GM19463 (cell line): ENCODE results near the gene NCAPG2.

Source experiments
- ATAC-seq: cut with Tn5 transposase; IDR thresholded peaks from one replicate; pipeline ENCODE4 v1.9.1; 2021; ENCODE audit warnings: mild to moderate bottlenecking, moderate library complexity; ENCODE audit not compliant: unreplicated experiment

Gene NCAPG2

DNA sequence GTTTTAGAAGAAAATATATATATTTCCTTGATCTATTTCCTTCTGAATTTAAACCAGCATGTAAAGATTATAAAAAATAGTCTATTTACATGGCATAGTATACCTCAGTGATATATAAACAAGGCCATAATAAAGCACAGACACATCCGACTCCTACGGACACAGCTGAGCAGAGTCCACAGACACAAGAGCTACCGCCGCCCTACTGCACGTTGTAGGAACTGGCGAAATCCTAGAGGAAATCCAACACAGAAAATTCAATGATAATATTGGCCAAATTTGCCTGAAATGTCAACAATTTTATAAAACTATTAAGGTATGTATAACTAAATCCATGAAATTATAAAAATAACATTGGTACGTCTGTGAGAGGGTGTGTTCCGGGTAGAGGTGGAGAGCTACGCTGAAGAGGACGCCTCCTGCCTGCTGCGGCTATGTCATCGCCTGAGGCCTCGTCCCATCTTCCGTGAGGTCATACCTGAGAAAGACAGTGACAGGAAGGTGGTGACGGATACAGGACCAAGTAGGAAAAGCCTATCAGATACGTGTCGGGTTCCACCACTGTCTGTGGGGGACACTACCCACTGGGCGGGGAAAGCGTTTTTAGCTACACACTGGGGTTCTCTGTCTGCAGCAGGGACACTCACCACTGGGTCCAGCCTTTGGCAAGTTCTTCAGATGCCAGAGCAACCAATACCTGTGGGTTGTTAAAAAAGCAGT, 29.3 kb upstream of the NCAPG2 start:
- no peak for ATAC-seq

GRCh38 chr7:158733220-158733519, 28.6 kb upstream of the NCAPG2 start:
- no peak for ATAC-seq

GRCh38 chr7:158732494-158733219, 28.1 kb upstream of the NCAPG2 start:
- ATAC-seq, result no peak

- no peak for ATAC-seq
Measured at GRCh38 chr7:158731761-158732160, 27.2 kb upstream of the NCAPG2 start.

DNA sequence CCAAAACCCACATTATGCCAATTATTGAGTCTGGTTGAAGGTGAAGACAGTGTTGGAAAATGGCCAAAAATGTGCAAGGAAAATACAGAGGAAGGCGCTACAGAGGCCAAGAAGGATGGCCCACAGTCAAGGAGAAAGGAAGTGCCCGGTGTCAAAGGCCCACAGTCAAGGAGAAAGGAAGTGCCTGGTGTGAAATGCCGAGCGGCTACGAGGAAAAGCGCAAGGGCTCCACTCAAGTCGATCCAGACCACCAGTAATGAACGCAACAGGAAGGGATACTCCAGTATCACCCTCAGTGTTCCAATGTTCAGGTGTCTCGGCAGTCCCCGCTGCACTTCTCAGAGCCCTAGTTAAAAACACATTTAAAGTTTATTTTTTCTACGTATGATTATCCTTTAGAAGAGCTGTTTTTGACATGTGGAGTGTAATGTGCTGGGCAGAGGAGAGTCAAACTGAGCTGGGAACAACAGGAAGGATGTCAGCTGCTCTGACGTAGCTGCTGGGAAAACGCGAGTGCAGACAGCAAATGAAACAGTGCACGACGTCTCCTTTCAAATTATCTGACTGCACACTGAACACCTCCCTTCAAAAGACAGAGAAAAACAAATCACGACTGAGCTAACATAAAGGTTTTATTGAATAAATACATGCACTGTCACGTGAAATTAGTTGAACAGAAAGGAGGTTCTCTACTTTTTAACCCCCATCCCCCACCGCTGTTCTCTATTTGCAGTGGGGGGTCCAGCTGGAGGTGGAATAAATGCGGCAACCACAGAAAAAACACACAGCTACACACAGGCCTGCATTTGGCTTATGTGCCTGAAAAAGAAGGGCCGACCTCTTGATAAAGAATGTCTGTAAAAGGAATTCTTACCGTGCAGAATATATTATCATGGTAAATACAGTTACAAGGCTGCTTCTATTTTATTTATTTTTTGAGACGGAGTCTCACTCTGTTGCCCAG, 26.1 kb upstream of the NCAPG2 start:
- no peak for ATAC-seq

- no peak for ATAC-seq
Measured at GRCh38 chr7:158729646-158730382, 25.2 kb upstream of the NCAPG2 start.

DNA sequence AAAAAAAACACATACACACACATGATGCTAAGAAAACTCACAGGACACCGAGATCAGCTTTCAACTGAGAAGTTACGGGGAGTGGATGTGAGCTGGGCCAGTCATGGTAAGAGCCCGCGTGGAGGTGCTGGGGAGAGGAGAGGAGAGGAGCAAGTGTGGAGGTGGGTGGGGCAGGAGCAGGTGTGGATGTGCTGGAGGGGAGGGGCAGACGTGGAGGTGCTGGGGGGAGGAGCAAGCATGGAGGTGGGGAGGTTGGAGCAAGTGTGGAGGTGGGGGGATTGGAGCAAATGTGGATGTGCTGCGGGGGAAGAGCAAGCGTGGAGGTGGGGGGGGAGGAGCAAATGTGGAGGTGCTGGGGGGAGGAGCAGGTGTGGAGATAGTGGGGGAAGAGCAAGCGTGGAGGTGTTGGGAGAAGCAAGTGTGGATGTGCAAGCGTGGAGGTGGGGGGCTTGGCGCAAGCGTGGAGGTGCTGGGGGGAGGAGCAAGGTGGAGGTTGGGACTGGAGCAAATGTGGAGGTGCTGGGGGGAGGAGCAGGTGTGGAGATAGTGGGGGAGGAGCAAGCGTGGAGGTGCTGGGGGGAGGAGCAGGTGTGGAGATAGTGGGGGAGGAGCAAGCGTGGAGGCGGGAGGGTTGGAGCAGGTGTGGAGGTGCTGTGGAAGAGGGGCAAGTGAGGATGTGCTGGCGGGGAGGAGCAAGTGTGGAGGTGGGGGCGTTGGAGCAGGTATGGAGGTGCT, 24.5 kb upstream of the NCAPG2 start:
- ATAC-seq, result no peak

DNA sequence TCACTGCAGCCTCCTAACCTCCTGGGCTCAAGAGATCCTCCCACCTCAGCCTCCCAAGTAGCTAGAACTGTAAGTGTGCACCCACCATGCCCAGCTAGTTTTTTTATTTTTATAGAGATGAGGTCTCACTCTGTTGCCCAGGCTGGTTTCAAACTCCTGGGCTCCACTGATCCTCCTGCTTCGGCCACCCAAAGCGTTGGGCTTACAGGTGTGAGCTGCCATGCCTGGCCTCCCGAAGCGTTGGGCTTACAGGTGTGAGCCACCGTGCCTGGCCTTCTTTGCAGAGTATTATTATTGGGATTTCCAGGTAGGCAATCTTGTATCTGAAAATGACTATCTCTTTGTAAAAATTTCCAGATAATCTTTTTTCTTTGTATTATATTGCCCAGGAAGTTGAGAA, 23.1 kb upstream of the NCAPG2 start:
- ATAC-seq, result no peak

DNA sequence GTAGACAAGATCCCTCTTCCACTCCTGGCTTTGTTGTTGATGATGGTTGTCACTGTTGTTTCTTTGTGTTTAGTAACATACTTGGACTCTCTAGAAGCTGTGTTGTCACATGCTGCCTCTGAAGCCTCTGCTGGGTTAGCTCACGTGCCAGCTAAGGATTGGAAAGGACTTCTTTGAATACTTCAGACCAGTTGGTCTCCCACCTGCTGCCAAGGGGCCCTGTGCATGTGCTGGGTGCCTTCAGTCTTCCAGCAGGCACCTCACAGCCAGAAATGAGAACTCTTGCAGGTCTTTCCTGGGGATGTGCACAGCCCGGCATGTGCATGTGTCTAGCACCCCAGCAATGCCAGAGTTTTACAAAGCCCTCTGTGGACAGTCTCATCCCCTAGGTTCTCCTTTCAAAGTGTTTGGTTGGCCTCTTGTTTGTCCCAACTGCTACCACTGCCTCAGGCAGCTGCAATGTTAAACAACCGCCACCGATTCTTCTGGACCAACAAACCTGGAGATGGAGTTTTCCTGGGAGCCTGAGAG, 21.7 kb upstream of the NCAPG2 start:
- ATAC-seq, result no peak

DNA sequence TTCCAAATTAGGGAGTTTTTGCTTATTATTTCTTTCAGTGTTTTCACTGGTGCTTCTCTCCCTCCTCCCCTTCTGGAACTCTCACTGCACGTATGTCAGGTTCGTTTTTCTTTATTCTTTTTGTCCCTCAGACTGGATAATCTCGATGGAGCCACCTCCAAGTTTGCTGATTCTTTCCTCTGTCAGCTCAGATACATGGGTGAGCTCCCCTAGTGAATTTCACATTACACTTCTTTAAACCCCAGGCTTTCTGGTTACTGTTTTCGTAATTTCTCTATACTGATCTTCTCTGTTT, 20.8 kb upstream of the NCAPG2 start:
- no peak for ATAC-seq

GRCh38 chr7:158724658-158725505, 20.3 kb upstream of the NCAPG2 start:
- ATAC-seq, result no peak

DNA sequence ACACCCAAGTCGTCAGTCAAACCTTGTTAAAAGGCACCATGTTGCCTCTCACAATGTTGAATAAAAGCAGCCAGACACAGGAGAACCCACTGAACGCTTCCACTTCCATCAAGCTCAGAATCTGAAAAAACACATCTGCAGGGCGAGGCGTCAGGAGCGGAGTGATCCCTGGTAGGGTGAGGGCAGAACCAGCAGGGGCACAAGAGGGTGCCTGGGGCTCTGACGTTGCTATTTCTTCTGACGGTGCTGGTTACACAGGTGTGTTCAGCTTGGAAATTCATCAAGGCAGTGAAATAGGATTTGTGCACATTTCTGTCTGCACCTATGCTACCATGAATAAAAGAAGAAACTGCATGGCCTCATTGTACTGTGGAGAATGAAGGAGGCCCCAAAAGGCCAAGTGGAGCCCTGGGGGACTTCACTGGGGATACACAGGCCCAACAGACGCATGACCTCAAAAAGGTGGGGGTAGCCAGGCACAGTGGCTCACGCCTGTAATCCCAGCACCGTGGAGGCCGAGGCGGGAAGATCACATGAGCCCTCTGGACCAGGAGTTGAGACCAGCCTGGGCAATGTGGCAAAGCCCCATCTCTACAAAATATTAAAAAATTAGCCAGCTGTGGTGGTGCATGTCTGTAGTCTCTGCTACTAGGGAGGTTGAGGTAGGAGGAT, 19.2 kb upstream of the NCAPG2 start:
- no peak for ATAC-seq

- no peak for ATAC-seq
Measured at GRCh38 chr7:158723266-158723665, 18.7 kb upstream of the NCAPG2 start.

DNA sequence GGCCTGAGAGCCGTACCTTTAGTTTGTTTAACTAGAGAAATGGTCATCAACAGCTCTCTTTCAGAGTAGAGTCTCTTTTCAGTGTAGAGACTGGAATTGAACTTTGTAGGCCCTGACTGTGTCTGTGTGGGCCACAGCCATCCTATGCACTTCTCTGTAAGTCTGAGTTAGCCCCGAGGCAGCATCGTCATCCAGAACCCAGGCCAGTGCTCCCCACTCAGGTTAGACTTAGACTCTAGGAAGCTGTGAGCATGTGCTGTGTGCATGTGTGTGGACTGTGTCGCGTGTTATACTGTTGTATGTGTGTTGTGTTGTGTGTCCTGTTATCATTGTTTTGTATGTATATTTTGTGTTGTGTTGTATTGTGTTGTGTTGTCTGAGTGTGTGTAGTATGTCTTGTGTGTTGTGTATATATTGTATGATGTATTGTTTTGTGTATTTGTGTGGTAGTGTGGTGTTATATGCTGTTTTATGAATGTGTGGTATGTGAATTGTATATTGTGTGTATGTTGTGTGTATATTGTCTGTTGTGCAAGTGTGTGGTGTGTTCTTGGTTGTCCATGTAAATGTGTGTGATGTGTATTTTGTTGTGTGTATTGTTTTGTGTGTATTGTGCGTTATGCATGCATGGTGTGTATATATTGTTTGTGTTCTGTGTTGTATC, 18.1 kb upstream of the NCAPG2 start:
- no peak for ATAC-seq

DNA sequence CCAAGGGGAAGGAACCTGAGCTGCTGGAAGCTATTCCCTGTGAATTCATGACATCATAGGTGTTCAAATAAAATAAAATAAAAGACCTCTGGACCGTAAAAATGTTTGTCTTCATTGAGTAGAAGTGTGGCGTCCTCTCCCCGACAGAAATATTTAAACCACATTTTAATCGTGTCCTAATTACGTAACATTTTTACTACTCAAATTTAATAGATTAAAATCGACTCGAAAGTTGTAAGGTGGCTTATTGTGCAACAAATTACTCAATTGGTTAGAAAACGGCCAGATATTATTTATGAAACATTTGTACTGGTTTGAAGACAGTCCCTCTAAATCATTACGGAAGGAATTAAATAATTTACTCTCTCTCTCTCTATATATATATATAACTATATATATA, 15.5 kb upstream of the NCAPG2 start:
- ATAC-seq, result no peak

DNA sequence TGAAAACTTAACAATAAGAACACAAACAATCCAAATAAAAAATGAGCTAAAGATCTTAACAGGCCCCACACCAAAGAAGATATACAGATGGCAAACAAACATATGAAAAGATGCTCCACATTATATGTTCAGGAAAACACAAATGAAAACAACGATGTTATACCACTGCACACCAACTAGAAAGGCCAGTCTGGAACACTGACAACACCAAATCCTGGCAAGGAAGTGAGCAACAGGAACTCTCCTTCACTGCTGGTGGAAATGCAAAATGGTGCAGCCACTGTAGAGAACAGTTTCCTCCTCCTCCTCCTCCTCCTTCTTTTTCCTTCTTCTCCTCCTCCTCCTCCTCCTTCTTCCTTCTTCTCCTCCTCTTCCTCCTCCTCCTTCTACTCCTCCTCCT, 12.2 kb upstream of the NCAPG2 start:
- ATAC-seq, result no peak

DNA sequence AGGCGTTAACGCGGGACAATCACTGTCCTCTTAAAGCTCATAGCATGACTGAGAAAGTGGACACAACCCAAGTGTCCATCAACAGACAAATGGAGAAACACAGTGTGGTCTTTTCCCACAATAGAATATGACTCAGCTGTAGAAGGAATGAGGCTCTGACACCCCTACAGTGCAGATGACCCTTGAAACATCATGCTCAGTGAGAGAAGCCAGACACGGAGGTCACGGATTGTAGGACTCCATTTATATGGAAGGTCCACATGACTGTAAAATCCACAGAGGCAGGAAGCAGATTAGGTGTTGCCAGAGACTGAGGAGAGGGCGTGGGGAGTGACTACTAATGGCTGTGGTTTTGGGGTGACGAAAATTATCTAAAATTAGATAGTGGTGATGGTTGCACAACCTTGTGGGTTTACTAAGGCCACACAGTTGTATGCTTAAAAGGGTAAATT, 6.1 kb upstream of the NCAPG2 start:
- no peak for ATAC-seq

GRCh38 chr7:158707610-158708009, 3.0 kb upstream of the NCAPG2 start:
- ATAC-seq, result no peak
